Raji (cell line): ENCODE data around the gene PRAMEF25.
"Not testable (repeated sequence)": the region's sequence is repeated elsewhere in the genome, so short reads cannot be mapped to it uniquely, and the experiment has no call there.

Source experiments
- POLR2A ChIP-seq: IDR thresholded peaks from 2 replicates; pipeline ENCODE4 v1.6.1; 2011; ENCODE audit warnings: low read depth, low read length, control low read depth; ENCODE audit not compliant: insufficient read depth

The PRAMEF25 gene

GRCh38 chr1:13070474-13070873 lies at the start of gene PRAMEF25:
Gene PRAMEF25, plus strand, starts transcription at chr1:13070774. Its CDS starts 2,920 bp downstream, at chr1:13073694.
- not testable (repeated sequence) for TF ChIP-seq POLR2A

DNA sequence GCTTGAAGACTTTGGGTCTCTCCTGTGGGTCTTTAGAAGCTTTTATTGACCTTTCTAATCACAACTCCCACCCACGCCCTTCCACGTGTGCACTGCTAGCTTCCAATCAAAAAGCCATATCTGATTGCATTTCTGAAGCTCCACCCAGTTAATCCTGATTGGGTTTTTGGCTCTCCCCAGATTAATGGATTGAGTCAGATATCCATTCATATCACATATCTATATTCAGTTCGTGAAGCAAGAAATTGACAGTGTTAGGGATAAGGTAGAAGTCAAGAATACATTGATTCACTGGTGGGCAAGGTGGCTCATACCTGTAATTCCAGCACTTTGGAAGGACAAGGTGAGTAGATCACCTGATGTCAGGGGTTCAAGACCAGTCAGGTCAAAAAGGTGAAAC lies 14.1 kb upstream of the PRAMEF25 start, which contains the start of gene PRAMEF27:
TSS of gene PRAMEF27 (minus strand) at position 101 of the 400 bp plus-strand sequence. CDS start 2,916 bp downstream, outside the sequence.
- TF ChIP-seq POLR2A = not testable (repeated sequence)

DNA sequence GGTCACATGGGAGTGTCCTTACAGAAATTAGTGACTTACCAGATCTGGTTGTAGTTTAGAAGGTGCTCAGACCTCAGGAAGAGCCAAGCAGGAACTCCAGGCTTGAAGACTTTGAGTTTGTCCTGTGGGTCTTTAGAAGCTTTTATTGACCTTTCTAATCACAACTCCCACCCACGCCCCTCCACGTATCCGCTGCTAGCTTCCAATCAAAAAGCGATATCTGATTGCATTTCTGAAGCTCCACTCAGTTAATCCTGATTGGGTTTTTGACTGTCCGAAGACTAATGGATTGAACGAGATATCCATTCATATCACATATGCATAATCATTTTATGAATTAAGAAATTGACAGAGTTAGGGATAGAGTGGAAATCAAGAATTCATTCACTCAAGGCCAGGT lies 46.2 kb downstream of the PRAMEF25 start, which contains the start of gene HNRNPCL2:
TSS of gene HNRNPCL2 (minus strand) at position 101 of the 400 bp plus-strand sequence. CDS start 454 bp downstream, outside the sequence.
- not testable (repeated sequence) for TF ChIP-seq POLR2A
